Uterus (tissue), 4 donors: ENCODE data around the gene PODN. TPM values are rescaled to one million over a fixed set of nuclear protein-coding genes. Genes with fewer than 3 reads are reported as not detected.

ENCODE experiments used
- DNase-seq, 2 donors: peaks; one replicate each; pipeline ENCODE4 v3.0.0-alpha.2; 2019 to 2020
- H3K27ac ChIP-seq, 2 donors: fragments of 200-600 bp; sonication (generic); 1 replicate in 1 of 2; 2 replicates in 1 of 2; pipeline ENCODE4 v1.5.1; 2016 to 2018
- H3K27me3 ChIP-seq, 2 donors: fragments of 200-600 bp; sonication (generic); one replicate each; pipeline ENCODE4 v1.5.1; 2018 to 2019; ENCODE audit warnings: control low read depth in 1 of 2
- H3K36me3 ChIP-seq, 2 donors: fragments of 200-600 bp; sonication (generic); one replicate each; pipeline ENCODE4 v1.5.1; 2019; ENCODE audit warnings: control low read depth in 1 of 2
- H3K4me1 ChIP-seq, 2 donors: fragments of 200-600 bp; sonication (generic); one replicate each; pipeline ENCODE4 v1.5.1; 2018 to 2019; ENCODE audit warnings: control low read depth in 1 of 2
- H3K4me3 ChIP-seq, 2 donors: fragments of 200-600 bp; sonication (generic); 1 replicate in 1 of 2; 2 replicates in 1 of 2; pipeline ENCODE4 v1.5.1; 2018 to 2019; ENCODE audit warnings: mild to moderate bottlenecking in 1 of 2
- H3K9me3 ChIP-seq, 2 donors: fragments of 200-600 bp; sonication (generic); one replicate each; pipeline ENCODE4 v1.5.1; 2019; ENCODE audit warnings: control low read depth in 1 of 2
- CTCF ChIP-seq, 4 experiments: fragments of 200-600 bp in 2 of 4; fragments of 450-650 bp in 2 of 4; sonication (generic) in 2 of 4; IDR thresholded peaks; one replicate each; pipeline ENCODE4 v1.5.1; 2016 to 2019; ENCODE audit warnings: antibody characterized with exemption in 4 of 4, mild to moderate bottlenecking in 2 of 4, moderate library complexity in 1 of 4
- POLR2A ChIP-seq, 2 donors: fragments of 450-650 bp; IDR thresholded peaks; one replicate each; pipeline ENCODE4 v1.6.1; 2016; ENCODE audit warnings: antibody characterized with exemption in 2 of 2, mild to moderate bottlenecking in 1 of 2, moderate library complexity in 1 of 2
- intact Hi-C: fragments of 100-400 bp; cut with DNase I; formaldehyde crosslinking; loops from one replicate; pipeline ENCODE4 v1.15.1; 2023; ENCODE audit warnings: low total_unique reads
- total RNA-seq, 4 donors: library from RNA; depleted of rRNA in 3 of 4; stranded (reverse); fragments of >200 nt in 3 of 4; gene quantifications; one replicate each; pipeline versions ENCODE4 v1.1.0 to v1.2.4, GENCODE V29; 2014 to 2023
- donor health status: DM: yes; HTN: yes; CAD: no.

PODN gene
- total RNA-seq, 4 donors from 2014 or later: 20.9 to 100 (median 71.8) TPM

GRCh38 chr1:53084589-53084971 lies 22.6 kb downstream of the PODN start:
- DNase-seq: no peak
- Histone ChIP-seq H3K36me3 (no peaks in the 10 kb centered on the region), H3K27ac (no peak overlapping the region), H3K4me1 (no peaks in the 10 kb centered on the region), H3K4me3 (no peak overlapping the region), H3K9me3 (no peaks in the 10 kb centered on the region), H3K27me3 (no peaks in the 10 kb centered on the region)
- TF ChIP-seq CTCF (IDR thresholded peaks at IDR 0.05): no peak
- TF ChIP-seq POLR2A (IDR thresholded peaks at IDR 0.05): no peak
- intact Hi-C loops: no loop called here

- TF ChIP-seq POLR2A (IDR thresholded peaks at IDR 0.05) (no peak), CTCF (IDR thresholded peaks at IDR 0.05) (no peak)
- Histone ChIP-seq H3K27me3 (no peaks in the 10 kb centered on the region), H3K27ac (no peak overlapping the region), H3K36me3 (no peaks in the 10 kb centered on the region), H3K4me3 (no peak overlapping the region), H3K4me1 (no peaks in the 10 kb centered on the region), H3K9me3 (no peaks in the 10 kb centered on the region)
- intact Hi-C loops: no loop called here
- DNase-seq: no peak
Observed at GRCh38 chr1:53085405-53085804, 23.4 kb downstream of the PODN start.

- no peak for DNase-seq
- no peak overlapping the region for H3K27ac ChIP-seq
- H3K4me1 ChIP-seq: no peaks in the 10 kb centered on the region
- no peaks in the 10 kb centered on the region for H3K36me3 ChIP-seq
- no peak overlapping the region for H3K4me3 ChIP-seq
- no peaks in the 10 kb centered on the region for H3K27me3 ChIP-seq
- no peaks in the 10 kb centered on the region for H3K9me3 ChIP-seq
- intact Hi-C loops: no loop called here
- TF ChIP-seq POLR2A (IDR thresholded peaks at IDR 0.05) (no peak), CTCF (IDR thresholded peaks at IDR 0.05) (no peak)
Observed at GRCh38 chr1:53086491-53087070, 24.6 kb downstream of the PODN start.

- Histone ChIP-seq H3K27ac (no peak overlapping the region), H3K4me1 (no peaks in the 10 kb centered on the region), H3K9me3 (no peaks in the 10 kb centered on the region)
Observed at GRCh38 chr1:53087332-53088285, 25.6 kb downstream of the PODN start.

More at GRCh38 chr1:53087332-53088285, 25.6 kb downstream of the PODN start:
- Histone ChIP-seq H3K4me3 (no peak overlapping the region), H3K27me3 (no peaks in the 10 kb centered on the region), H3K36me3 (no peaks in the 10 kb centered on the region)
- intact Hi-C loops: no loop called here
- TF ChIP-seq CTCF (IDR thresholded peaks at IDR 0.05) (no peak), POLR2A (IDR thresholded peaks at IDR 0.05) (no peak)
- no peak for DNase-seq
